OCI-LY1 (cell line): ENCODE measurements around the gene PDE5A.

Experiments
- H2AFZ ChIP-seq: fragments of 200-600 bp; sonication (generic), shearing (Covaris generic); 2 replicates; pipeline ENCODE4 v1.6.0; 2014; ENCODE audit warnings: antibody characterized with exemption, mild to moderate bottlenecking, low read length
- H3F3A ChIP-seq: fragments of 200-600 bp; sonication (generic), shearing (Covaris generic); 2 replicates; pipeline ENCODE4 v1.6.0; 2014; ENCODE audit warnings: mild to moderate bottlenecking, antibody characterized with exemption, low read length, moderate library complexity; ENCODE audit not compliant: insufficient read depth
- H3K27ac ChIP-seq: fragments of 200-600 bp; sonication (generic); 2 replicates; pipeline ENCODE4 v1.5.1; 2014; ENCODE audit warnings: low read length, mixed run types, mild to moderate bottlenecking, low read depth; ENCODE audit not compliant: poor library complexity, severe bottlenecking
- H3K27me3 ChIP-seq: fragments of 200-600 bp; sonication (generic); 2 replicates; pipeline ENCODE4 v1.6.0; 2014; ENCODE audit warnings: antibody characterized with exemption, mild to moderate bottlenecking, low read length, moderate library complexity; ENCODE audit not compliant: insufficient read depth
- H3K36me3 ChIP-seq: fragments of 200-600 bp; sonication (generic); 2 replicates; pipeline ENCODE4 v1.6.1; 2014; ENCODE audit warnings: mild to moderate bottlenecking, antibody characterized with exemption, low read length, moderate library complexity, mixed read lengths; ENCODE audit not compliant: insufficient read depth
- H3K4me1 ChIP-seq: fragments of 200-600 bp; sonication (generic); 2 replicates; pipeline ENCODE4 v1.5.1; 2014; ENCODE audit warnings: mild to moderate bottlenecking, low read length, moderate library complexity; ENCODE audit not compliant: insufficient read depth, severe bottlenecking
- H3K4me2 ChIP-seq: fragments of 200-600 bp; sonication (generic), shearing (Covaris generic); 2 replicates; pipeline ENCODE4 v1.6.1; 2014; ENCODE audit warnings: low read length
- H3K4me3 ChIP-seq: fragments of 200-600 bp; sonication (generic); 2 replicates; pipeline ENCODE4 v1.5.1; 2014; ENCODE audit warnings: low read length, low read depth, mild to moderate bottlenecking, mixed read lengths; ENCODE audit not compliant: poor library complexity, severe bottlenecking
- H3K79me2 ChIP-seq: fragments of 200-600 bp; shearing (Covaris generic); 2 replicates; pipeline ENCODE4 v1.6.1; 2016; ENCODE audit warnings: mixed run types, low read length, mixed read lengths; ENCODE audit not compliant: insufficient read depth
- H3K9ac ChIP-seq: fragments of 200-600 bp; sonication (generic), shearing (Covaris generic); 2 replicates; pipeline ENCODE4 v1.6.1; 2014; ENCODE audit warnings: mild to moderate bottlenecking, low read length, mixed read lengths
- H3K9me2 ChIP-seq: fragments of 200-600 bp; sonication (generic), shearing (Covaris generic); 2 replicates; pipeline ENCODE4 v1.6.1; 2014; ENCODE audit warnings: low read depth, mild to moderate bottlenecking, low read length, mixed read lengths
- H3K9me3 ChIP-seq: fragments of 200-600 bp; shearing (Covaris generic); 2 replicates; pipeline ENCODE4 v1.6.1; 2014; ENCODE audit warnings: low read length, mixed read lengths
- H4K20me1 ChIP-seq: fragments of 200-600 bp; sonication (generic), shearing (Covaris generic); 2 replicates; pipeline ENCODE4 v1.6.0; 2016; ENCODE audit warnings: mild to moderate bottlenecking, low read length; ENCODE audit not compliant: insufficient read depth
- CTCF ChIP-seq: fragments of 200-600 bp; sonication (generic), shearing (Covaris generic); IDR thresholded peaks from 2 replicates; pipeline ENCODE4 v1.5.1; 2017; ENCODE audit warnings: mild to moderate bottlenecking, antibody characterized with exemption, low read length, moderate library complexity, mixed read lengths
- EZH2 ChIP-seq: fragments of 200-600 bp; sonication (generic), shearing (Covaris generic); IDR thresholded peaks from 2 replicates; pipeline ENCODE4 v1.8.0; 2017; ENCODE audit warnings: borderline replicate concordance, mixed run types, mild to moderate bottlenecking, antibody characterized with exemption, low read length, moderate library complexity, mixed read lengths

PDE5A gene

GRCh38 chr4:119540249-119540648, 88.4 kb downstream of the PDE5A start:
- TF ChIP-seq CTCF, result no peak
- no peak for TF ChIP-seq EZH2

GRCh38 chr4:119537586-119537985, 91.0 kb downstream of the PDE5A start:
- Histone ChIP-seq H4K20me1 (no peaks in the 10 kb centered on the region), H3K36me3 (no peaks in the 10 kb centered on the region), H3K4me1 (no peaks in the 10 kb centered on the region), H3K27me3 (no peaks in the 10 kb centered on the region), H3K4me2 (no peak overlapping the region), H2AFZ (no peak overlapping the region), H3K4me3 (no peak overlapping the region), H3K9me3 (peaks cover 7% of the 10 kb centered on the region; the same call in 1 of the 2 replicates), H3K9me2 (no peaks in the 10 kb centered on the region), H3K27ac (no peak overlapping the region), H3K9ac (no peak overlapping the region), H3K79me2 (no peaks in the 10 kb centered on the region), H3F3A (no peaks in the 10 kb centered on the region)
- TF ChIP-seq CTCF (no peak), EZH2 (no peak)

More at GRCh38 chr4:119540249-119540648, 88.4 kb downstream of the PDE5A start:
- Histone ChIP-seq H3K4me2 (no peak overlapping the region), H3K9ac (no peak overlapping the region), H3K4me1 (no peaks in the 10 kb centered on the region), H3K36me3 (no peaks in the 10 kb centered on the region), H3K4me3 (no peak overlapping the region), H3F3A (no peaks in the 10 kb centered on the region), H4K20me1 (no peaks in the 10 kb centered on the region), H3K79me2 (no peaks in the 10 kb centered on the region), H3K27ac (no peak overlapping the region), H2AFZ (no peak overlapping the region), H3K9me3 (peaks cover under 1% of the 10 kb centered on the region; the same call in 1 of the 2 replicates), H3K27me3 (no peaks in the 10 kb centered on the region), H3K9me2 (no peaks in the 10 kb centered on the region)

- Histone ChIP-seq H3K4me2 (no peak overlapping the region), H3K36me3 (no peaks in the 10 kb centered on the region)
Measured at GRCh38 chr4:119536572-119537528, 91.8 kb downstream of the PDE5A start.

More at GRCh38 chr4:119536572-119537528, 91.8 kb downstream of the PDE5A start:
- Histone ChIP-seq H3K9ac (no peak overlapping the region), H2AFZ (no peak overlapping the region), H3K9me3 (peaks cover 7% of the 10 kb centered on the region; the same call in 1 of the 2 replicates), H3K9me2 (no peaks in the 10 kb centered on the region), H4K20me1 (no peaks in the 10 kb centered on the region), H3F3A (no peaks in the 10 kb centered on the region), H3K4me1 (no peaks in the 10 kb centered on the region), H3K27ac (no peak overlapping the region), H3K27me3 (no peaks in the 10 kb centered on the region), H3K79me2 (no peaks in the 10 kb centered on the region), H3K4me3 (no peak overlapping the region)
- no peak for TF ChIP-seq EZH2
- TF ChIP-seq CTCF, result no peak
